Ascending aorta (tissue), 2 donors: Measurements from ENCODE around the gene ALOXE3. TPM values are rescaled to one million over a fixed set of nuclear protein-coding genes. Genes with fewer than 3 reads are reported as not detected.

ENCODE experiments used
- DNase-seq, 2 donors: peaks; one replicate each; pipeline ENCODE4 v3.0.0-alpha.2; 2019; ENCODE audit warnings: low spot score in 2 of 2
- H3K27ac ChIP-seq, 2 donors: fragments of 200-600 bp; sonication (generic); one replicate each; pipeline ENCODE4 v1.5.1; 2016 to 2017; ENCODE audit warnings: mild to moderate bottlenecking in 1 of 2
- H3K27me3 ChIP-seq: fragments of 200-600 bp; sonication (generic); one replicate; pipeline ENCODE4 v1.5.1; 2017
- H3K36me3 ChIP-seq, 2 donors: fragments of 200-600 bp; sonication (generic); one replicate each; pipeline ENCODE4 v1.5.1; 2016
- H3K4me1 ChIP-seq, 2 donors: fragments of 200-600 bp; sonication (generic); one replicate each; pipeline ENCODE4 v1.5.1; 2016 to 2017; ENCODE audit warnings: mild to moderate bottlenecking in 1 of 2
- H3K4me3 ChIP-seq, 2 donors: fragments of 200-600 bp; sonication (generic); one replicate each; pipeline ENCODE4 v1.5.1; 2016 to 2017; ENCODE audit warnings: mild to moderate bottlenecking in 1 of 2
- H3K9me3 ChIP-seq, 2 donors: fragments of 200-600 bp; sonication (generic); one replicate each; pipeline ENCODE4 v1.5.1; 2016
- intact Hi-C: fragments of 100-400 bp; cut with DNase I; formaldehyde crosslinking; loops from one replicate; pipeline ENCODE4 v1.15.1; 2023
- total RNA-seq: library from RNA; depleted of rRNA; stranded (reverse); fragments of >200 nt; gene quantifications from one replicate; pipeline ENCODE4 v1.1.0, GENCODE V29; 2016
- TF ChIP-seq, protein P1 (sequence below), 3 experiments: fragments of 200-600 bp in 2 of 3; fragments of 450-650 bp in 1 of 3; sonication (generic) in 2 of 3; IDR thresholded peaks; one replicate each; pipeline ENCODE4 v1.5.1; 2016 to 2019; ENCODE audit warnings: antibody characterized with exemption in 3 of 3, mild to moderate bottlenecking in 1 of 3, moderate library complexity in 1 of 3

The ALOXE3 gene
- total RNA-seq, 1 donor from 2014 or later: not detected

DNA sequence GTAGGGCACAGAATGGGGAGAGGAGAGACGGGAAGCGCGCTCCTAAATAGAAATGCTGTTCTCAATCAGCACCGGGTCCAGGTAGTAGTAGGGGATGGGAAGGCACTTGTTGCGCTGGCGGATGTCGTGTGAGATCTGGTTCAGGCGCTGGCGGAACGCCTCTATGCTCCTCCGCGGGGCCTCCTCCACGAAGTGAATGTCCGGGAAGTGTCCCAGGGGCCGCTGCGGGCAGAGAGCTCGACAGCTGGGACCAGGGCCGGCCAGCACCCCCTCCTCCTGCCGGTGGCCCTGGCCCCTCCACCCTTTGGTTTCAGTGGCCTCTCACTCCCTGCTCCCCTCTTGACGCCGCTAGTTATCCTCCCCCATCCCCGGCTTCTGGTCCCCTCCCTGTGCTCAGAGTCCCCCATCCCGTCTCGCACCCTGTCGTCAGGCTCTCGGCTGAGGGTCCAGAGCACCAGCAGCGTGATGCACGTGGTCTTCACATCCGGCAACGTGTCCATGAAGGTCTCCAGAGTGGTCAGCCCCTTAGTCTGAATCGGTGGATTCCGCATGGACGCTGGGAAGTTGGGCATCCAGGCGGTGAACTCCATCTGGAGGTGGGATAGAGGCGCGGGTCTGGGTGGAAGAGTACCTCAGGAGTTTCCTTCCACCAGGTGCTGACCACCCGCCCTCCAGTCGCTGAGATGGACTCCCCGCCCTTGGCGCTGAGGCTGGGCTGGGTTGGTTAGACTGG is 45.4 kb downstream of the ALOXE3 start:
- TF ChIP-seq, protein P1, sequence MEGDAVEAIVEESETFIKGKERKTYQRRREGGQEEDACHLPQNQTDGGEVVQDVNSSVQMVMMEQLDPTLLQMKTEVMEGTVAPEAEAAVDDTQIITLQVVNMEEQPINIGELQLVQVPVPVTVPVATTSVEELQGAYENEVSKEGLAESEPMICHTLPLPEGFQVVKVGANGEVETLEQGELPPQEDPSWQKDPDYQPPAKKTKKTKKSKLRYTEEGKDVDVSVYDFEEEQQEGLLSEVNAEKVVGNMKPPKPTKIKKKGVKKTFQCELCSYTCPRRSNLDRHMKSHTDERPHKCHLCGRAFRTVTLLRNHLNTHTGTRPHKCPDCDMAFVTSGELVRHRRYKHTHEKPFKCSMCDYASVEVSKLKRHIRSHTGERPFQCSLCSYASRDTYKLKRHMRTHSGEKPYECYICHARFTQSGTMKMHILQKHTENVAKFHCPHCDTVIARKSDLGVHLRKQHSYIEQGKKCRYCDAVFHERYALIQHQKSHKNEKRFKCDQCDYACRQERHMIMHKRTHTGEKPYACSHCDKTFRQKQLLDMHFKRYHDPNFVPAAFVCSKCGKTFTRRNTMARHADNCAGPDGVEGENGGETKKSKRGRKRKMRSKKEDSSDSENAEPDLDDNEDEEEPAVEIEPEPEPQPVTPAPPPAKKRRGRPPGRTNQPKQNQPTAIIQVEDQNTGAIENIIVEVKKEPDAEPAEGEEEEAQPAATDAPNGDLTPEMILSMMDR (IDR thresholded peaks at IDR 0.05): no peak
- H3K27me3 ChIP-seq: peaks cover 7% of the 10 kb centered on the region
- H3K36me3 ChIP-seq: no peaks in the 10 kb centered on the region
- H3K27ac ChIP-seq: no peak overlapping the region
- no peak for DNase-seq
- intact Hi-C loops: no loop called here
- H3K4me3 ChIP-seq: peak overlapping the region in 1 of 2 donors; percentile 34
- H3K9me3 ChIP-seq: no peaks in the 10 kb centered on the region
- H3K4me1 ChIP-seq: peaks cover 7 to 11% of the 10 kb centered on the region in 2 donors

DNA sequence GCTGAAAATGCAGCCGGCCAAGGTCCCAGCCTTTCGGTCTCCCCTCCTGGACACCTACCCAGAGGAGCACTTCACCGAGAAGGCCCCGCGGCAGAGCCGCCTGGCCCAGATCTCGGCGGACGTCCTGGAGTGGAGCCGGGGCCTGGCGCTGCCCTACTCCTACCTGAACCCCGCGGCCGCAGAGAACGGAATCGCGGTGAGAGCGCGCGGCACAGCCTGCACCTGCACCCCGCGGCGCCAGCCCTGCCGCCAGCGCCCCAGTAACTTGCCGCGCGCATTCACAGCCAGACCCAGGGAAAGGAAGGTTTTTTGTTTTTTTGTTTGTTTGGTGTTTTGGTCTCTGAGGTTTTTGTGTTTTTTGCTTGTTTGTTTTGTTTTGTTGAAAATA is 46.0 kb downstream of the ALOXE3 start:
- TF ChIP-seq, protein P1 (IDR thresholded peaks at IDR 0.05): no peak
- DNase-seq: no peak
- intact Hi-C loops: no loop called here

DNA sequence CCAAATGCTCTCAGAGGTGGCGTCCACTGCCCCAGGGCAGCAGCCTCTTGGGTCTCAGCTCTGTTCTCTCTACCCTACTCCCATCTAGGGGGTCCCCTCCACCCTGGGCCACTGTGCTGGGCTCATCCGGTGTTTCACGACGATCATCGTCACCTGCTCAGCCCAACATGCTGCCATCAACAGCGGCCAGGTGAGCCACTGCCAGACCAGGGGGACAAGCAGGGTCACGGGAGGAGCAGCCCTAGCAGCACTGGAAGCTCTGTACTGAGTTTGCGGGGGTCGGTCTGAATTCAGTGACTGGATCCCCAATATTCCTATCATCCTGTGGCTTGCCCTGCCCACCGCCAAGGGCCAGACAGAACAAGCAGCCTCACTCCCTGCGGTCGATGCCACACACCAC is 46.8 kb downstream of the ALOXE3 start:
- H3K27me3 ChIP-seq: peaks cover 7% of the 10 kb centered on the region
- intact Hi-C loops: no loop called here
- DNase-seq: no peak
- no peak overlapping the region for H3K27ac ChIP-seq
- H3K4me1 ChIP-seq: peaks cover 7 to 11% of the 10 kb centered on the region in 2 donors
- H3K4me3 ChIP-seq: no peak overlapping the region
- no peaks in the 10 kb centered on the region for H3K9me3 ChIP-seq
- TF ChIP-seq, protein P1 (IDR thresholded peaks at IDR 0.05): no peak
- H3K36me3 ChIP-seq: no peaks in the 10 kb centered on the region

More for the DNA sequence above, 46.0 kb downstream of the ALOXE3 start:
- Histone ChIP-seq H3K9me3 (no peaks in the 10 kb centered on the region), H3K4me1 (peaks cover 7 to 11% of the 10 kb centered on the region in 2 donors), H3K27ac (no peak overlapping the region), H3K27me3 (peaks cover 7% of the 10 kb centered on the region), H3K36me3 (no peaks in the 10 kb centered on the region), H3K4me3 (peak overlapping the region in 1 of 2 donors; percentile 34)

DNA sequence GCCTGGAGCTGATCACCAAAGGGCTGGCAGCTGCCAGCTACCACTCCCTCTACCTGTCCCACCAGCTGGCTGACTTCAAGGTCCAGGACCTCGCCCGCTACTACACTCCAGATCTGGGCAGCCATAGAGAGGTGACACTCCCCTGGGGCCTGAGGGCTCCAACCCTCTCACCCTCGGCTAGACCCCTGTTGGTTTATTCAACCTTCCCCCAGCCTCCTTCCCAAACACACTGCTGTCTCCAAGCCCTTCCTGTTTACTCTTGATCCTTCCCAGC is 48.8 kb downstream of the ALOXE3 start:
- Histone ChIP-seq H3K4me1 (peaks cover 7 to 11% of the 10 kb centered on the region in 2 donors), H3K36me3 (no peaks in the 10 kb centered on the region), H3K27ac (no peak overlapping the region), H3K4me3 (no peak overlapping the region), H3K27me3 (peaks cover 7% of the 10 kb centered on the region), H3K9me3 (no peaks in the 10 kb centered on the region)
- TF ChIP-seq, protein P1 (IDR thresholded peaks at IDR 0.05): no peak
- intact Hi-C loops: no loop called here
- no peak for DNase-seq

DNA sequence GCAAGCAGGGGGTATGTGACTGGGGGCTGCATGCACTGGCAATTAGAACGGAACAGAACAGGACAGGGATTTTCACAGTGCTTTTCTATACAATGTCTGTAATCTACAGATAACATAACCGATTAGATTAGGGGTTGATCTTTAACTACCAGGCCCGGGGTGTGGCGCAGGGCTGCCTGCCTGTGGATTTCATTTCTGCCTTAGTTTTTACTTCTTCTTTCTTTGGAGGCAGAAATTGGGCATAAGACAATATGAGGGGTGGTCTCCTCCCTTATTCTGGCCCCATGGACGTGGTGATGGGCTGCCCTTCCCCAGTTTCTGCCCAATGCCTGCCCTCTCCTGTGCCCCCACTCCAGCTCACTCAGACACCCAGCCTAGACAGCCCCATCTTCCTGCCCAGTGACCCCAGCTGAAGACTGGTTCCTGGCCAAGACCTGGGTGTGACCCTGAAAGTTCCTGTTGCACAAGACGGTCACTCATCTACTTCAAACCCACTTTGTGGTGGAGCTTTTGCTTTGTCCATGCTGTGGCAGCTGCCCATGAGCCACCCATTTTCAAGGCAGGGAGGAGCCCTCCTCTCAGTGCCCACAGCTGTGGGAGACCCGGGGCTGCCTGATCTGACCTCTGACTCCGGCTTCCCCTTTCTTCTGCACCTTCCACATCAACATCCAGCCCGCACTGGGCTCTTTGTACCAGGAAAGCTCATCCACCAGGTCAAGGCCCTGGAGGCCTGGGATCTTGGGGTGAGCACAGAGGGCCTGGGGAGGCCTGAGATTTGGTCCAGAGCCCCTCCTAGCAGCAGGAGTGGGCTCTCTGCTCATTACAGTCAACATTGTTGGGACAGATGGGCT is 49.4 kb downstream of the ALOXE3 start:
- no peaks in the 10 kb centered on the region for H3K9me3 ChIP-seq
- intact Hi-C loops: no loop called here
- peak in 1 of 2 donors; percentile 30 for DNase-seq
- H3K4me1 ChIP-seq: peaks cover 7 to 10% of the 10 kb centered on the region in 2 donors
- TF ChIP-seq, protein P1 (IDR thresholded peaks at IDR 0.05): no peak
- H3K27ac ChIP-seq: no peak overlapping the region
- H3K27me3 ChIP-seq: peaks cover 7% of the 10 kb centered on the region
- no peak overlapping the region for H3K4me3 ChIP-seq
- no peaks in the 10 kb centered on the region for H3K36me3 ChIP-seq
